ENCODE data around the gene HMGN1. TPM values are rescaled to one million over a fixed set of nuclear protein-coding genes. Genes with fewer than 3 reads are reported as not detected.

HMGN1 gene
- total RNA-seq, 1 donor: 154 TPM

GRCh38 chr21:39325458-39325857 lies 23.4 kb downstream of the HMGN1 start:
- no peaks in the 10 kb centered on the region for H3K36me3 ChIP-seq (ENCODE audit: insufficient read depth, low read length)
- no peak overlapping the region for H3K27ac ChIP-seq (ENCODE audit: low read depth, low read length)
- H4K20me1 ChIP-seq (ENCODE audit: insufficient read depth, low read length): no peaks in the 10 kb centered on the region
- no peaks in the 10 kb centered on the region for H3K9me3 ChIP-seq (ENCODE audit: low read depth, low read length)
- no peaks in the 10 kb centered on the region for H3K27me3 ChIP-seq (ENCODE audit: insufficient read depth, low read length)
- peaks cover 7% of the 10 kb centered on the region for H3K4me1 ChIP-seq (ENCODE audit: insufficient read depth, low read length)
- no peak for DNase-seq (ENCODE audit: insufficient read length, low spot score, missing footprints)
- no peak overlapping the region for H3K4me2 ChIP-seq (ENCODE audit: insufficient read depth, low read length)
- no peaks in the 10 kb centered on the region for H3K79me2 ChIP-seq (ENCODE audit: insufficient read depth, low read length)
- no peak overlapping the region for H2AFZ ChIP-seq (ENCODE audit: low read length)
- no peak for TF ChIP-seq CTCF (IDR thresholded peaks at IDR 0.05; ENCODE audit: extremely low read depth, low read depth, low read length)
- no peak overlapping the region for H3K4me3 ChIP-seq (ENCODE audit: insufficient read depth, low read length)

DNA sequence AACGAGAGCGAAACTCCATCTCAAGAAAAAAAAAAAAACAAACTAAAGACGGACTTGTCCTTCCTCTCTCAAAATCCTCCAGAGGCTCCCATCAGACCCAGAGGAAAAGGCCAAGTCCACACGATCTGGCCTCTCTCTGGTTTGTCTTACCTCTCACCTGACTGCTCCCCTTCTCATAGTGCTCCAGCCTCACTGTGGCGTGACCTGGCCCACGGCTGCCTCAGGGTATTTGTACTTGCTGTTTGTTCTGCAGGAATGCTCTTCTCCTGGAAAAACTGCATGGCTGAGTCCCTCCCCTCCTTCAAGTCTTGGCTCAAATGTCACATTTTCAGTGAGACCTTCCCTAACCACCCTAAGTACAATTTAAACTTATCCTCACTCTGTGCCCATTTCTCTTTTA lies 27.5 kb downstream of the HMGN1 start:
- Histone ChIP-seq H3K4me1 (ENCODE audit: insufficient read depth, low read length) (peaks cover 11% of the 10 kb centered on the region), H4K20me1 (ENCODE audit: insufficient read depth, low read length) (no peaks in the 10 kb centered on the region), H3K79me2 (ENCODE audit: insufficient read depth, low read length) (no peaks in the 10 kb centered on the region), H3K27me3 (ENCODE audit: insufficient read depth, low read length) (no peaks in the 10 kb centered on the region), H2AFZ (ENCODE audit: low read length) (peak overlapping the region; percentile 66), H3K27ac (ENCODE audit: low read depth, low read length) (no peak overlapping the region), H3K4me2 (ENCODE audit: insufficient read depth, low read length) (peak overlapping the region; percentile 38), H3K36me3 (ENCODE audit: insufficient read depth, low read length) (no peaks in the 10 kb centered on the region), H3K4me3 (ENCODE audit: insufficient read depth, low read length) (no peak overlapping the region), H3K9me3 (ENCODE audit: low read depth, low read length) (no peaks in the 10 kb centered on the region)
- TF ChIP-seq CTCF (IDR thresholded peaks at IDR 0.05; ENCODE audit: extremely low read depth, low read depth, low read length): no peak
- no peak for DNase-seq (ENCODE audit: insufficient read length, low spot score, missing footprints)

GRCh38 chr21:39319814-39320332 lies 29.0 kb downstream of the HMGN1 start:
- no peak overlapping the region for H3K4me3 ChIP-seq (ENCODE audit: insufficient read depth, low read length)
- peaks cover 12% of the 10 kb centered on the region for H3K4me1 ChIP-seq (ENCODE audit: insufficient read depth, low read length)
- peak overlapping the region; percentile 14 for H2AFZ ChIP-seq (ENCODE audit: low read length)
- no peak overlapping the region for H3K4me2 ChIP-seq (ENCODE audit: insufficient read depth, low read length)
- H3K36me3 ChIP-seq (ENCODE audit: insufficient read depth, low read length): no peaks in the 10 kb centered on the region
- no peak for TF ChIP-seq CTCF (IDR thresholded peaks at IDR 0.05; ENCODE audit: extremely low read depth, low read depth, low read length)
- H3K79me2 ChIP-seq (ENCODE audit: insufficient read depth, low read length): no peaks in the 10 kb centered on the region
- H3K9me3 ChIP-seq (ENCODE audit: low read depth, low read length): no peaks in the 10 kb centered on the region
- DNase-seq (ENCODE audit: insufficient read length, low spot score, missing footprints): peak; percentile 71
- no peaks in the 10 kb centered on the region for H4K20me1 ChIP-seq (ENCODE audit: insufficient read depth, low read length)
- H3K27me3 ChIP-seq (ENCODE audit: insufficient read depth, low read length): no peaks in the 10 kb centered on the region
- H3K27ac ChIP-seq (ENCODE audit: low read depth, low read length): no peak overlapping the region

DNA sequence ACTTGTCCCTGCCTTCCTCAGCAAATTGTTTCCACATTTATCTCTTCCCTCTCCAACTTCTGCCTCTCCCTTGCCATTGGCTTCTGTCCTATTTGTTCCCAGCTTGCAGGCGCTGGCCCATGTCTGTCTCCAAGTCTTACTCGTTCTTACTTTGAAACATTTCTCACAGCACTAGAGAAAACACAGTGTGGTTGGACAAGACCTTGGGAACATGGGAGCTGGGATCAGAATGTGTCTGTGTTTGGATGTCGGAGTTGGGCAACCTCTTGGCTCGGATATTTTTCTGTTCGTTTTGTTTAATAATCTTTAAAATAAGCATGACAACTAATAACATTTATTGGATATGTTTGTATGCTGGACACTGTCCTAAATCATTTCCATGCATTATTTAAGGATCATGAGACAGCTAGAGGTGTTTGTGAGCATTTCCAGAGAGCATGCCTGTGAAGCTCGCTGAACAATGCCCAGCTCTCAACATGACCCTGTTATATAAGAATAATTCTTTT lies 29.6 kb downstream of the HMGN1 start:
- Histone ChIP-seq H3K4me1 (ENCODE audit: insufficient read depth, low read length) (peaks cover 16% of the 10 kb centered on the region), H3K27ac (ENCODE audit: low read depth, low read length) (no peak overlapping the region), H4K20me1 (ENCODE audit: insufficient read depth, low read length) (no peaks in the 10 kb centered on the region), H3K27me3 (ENCODE audit: insufficient read depth, low read length) (no peaks in the 10 kb centered on the region), H3K9me3 (ENCODE audit: low read depth, low read length) (no peaks in the 10 kb centered on the region), H3K79me2 (ENCODE audit: insufficient read depth, low read length) (peaks cover 2% of the 10 kb centered on the region), H3K4me2 (ENCODE audit: insufficient read depth, low read length) (no peak overlapping the region), H3K36me3 (ENCODE audit: insufficient read depth, low read length) (no peaks in the 10 kb centered on the region), H2AFZ (ENCODE audit: low read length) (peak overlapping the region; percentile 18), H3K4me3 (ENCODE audit: insufficient read depth, low read length) (no peak overlapping the region)
- no peak for DNase-seq (ENCODE audit: insufficient read length, low spot score, missing footprints)
- TF ChIP-seq CTCF (IDR thresholded peaks at IDR 0.05; ENCODE audit: extremely low read depth, low read depth, low read length): no peak

Data from osteoblast (primary cell).